Glutamatergic neuron (in vitro differentiated cells): ENCODE measurements around the gene PTH2R. TPM values are rescaled to one million over a fixed set of nuclear protein-coding genes. Genes with fewer than 3 reads are reported as not detected.
"Not testable (repeated sequence)": the region's sequence is repeated elsewhere in the genome, so short reads cannot be mapped to it uniquely, and the experiment has no call there.

Experiments
- DNase-seq: peaks from one replicate; pipeline ENCODE4 v3.0.0; 2022
- H3K27ac Mint-ChIP-seq: one replicate; pipeline ENCODE4 v1.8.0; 2020; ENCODE audit warnings: mild to moderate bottlenecking, mixed read lengths, inconsistent platforms; ENCODE audit not compliant: unreplicated experiment
- H3K27me3 Mint-ChIP-seq: one replicate; pipeline ENCODE4 v1.8.0; 2020; ENCODE audit warnings: mild to moderate bottlenecking, moderate library complexity, mixed read lengths, inconsistent platforms; ENCODE audit not compliant: unreplicated experiment
- H3K36me3 Mint-ChIP-seq: one replicate; pipeline ENCODE4 v1.8.0; 2020; ENCODE audit warnings: mild to moderate bottlenecking, mixed read lengths, inconsistent platforms; ENCODE audit not compliant: unreplicated experiment
- H3K4me1 Mint-ChIP-seq: one replicate; pipeline ENCODE4 v1.8.0; 2020; ENCODE audit warnings: mild to moderate bottlenecking, low read depth, mixed read lengths, inconsistent platforms; ENCODE audit not compliant: unreplicated experiment
- H3K4me3 Mint-ChIP-seq: one replicate; pipeline ENCODE4 v1.8.0; 2020; ENCODE audit warnings: mild to moderate bottlenecking, mixed read lengths, inconsistent platforms; ENCODE audit not compliant: unreplicated experiment
- H3K9me3 Mint-ChIP-seq: one replicate; pipeline ENCODE4 v1.8.0; 2020; ENCODE audit warnings: mild to moderate bottlenecking, moderate library complexity, mixed read lengths, inconsistent platforms; ENCODE audit not compliant: unreplicated experiment
- total RNA-seq: library from RNA; stranded (reverse); fragmentation: NEBNext Ultra II Directional; extraction: Animal tissue kit (Norgen Biotek cat#: 25700); gene quantifications from one replicate; pipeline ENCODE4 v1.2.1, GENCODE V29; 2021; ENCODE audit not compliant: unreplicated experiment
- TF ChIP-seq, protein P1 (sequence below): fragments of 200-600 bp; sonication (generic); IDR thresholded peaks from one replicate; pipeline ENCODE4 v1.5.0; 2021; ENCODE audit not compliant: partially characterized antibody, unreplicated experiment

Gene PTH2R
- total RNA-seq, 1 donor from 2014 or later = not detected

DNA sequence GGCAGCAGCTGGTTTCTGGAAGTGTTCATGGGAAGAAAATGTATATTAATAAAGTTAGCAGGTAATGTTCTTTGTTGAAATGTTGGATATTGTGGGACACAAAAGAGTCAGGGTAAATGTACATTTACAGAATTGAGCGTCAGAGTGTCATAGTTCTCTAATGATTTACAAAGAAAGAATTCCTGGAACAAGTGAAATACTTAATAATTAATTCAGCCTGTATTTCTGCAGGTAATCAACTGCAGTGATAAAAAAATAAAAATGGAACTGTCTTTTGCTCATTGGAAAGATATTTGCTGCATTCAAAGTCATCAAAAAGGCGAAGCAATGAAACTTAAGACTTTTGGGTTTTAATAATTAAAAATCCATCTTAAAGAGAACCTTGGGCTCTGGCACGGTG is 27.4 kb upstream of the PTH2R start:
- Mint-ChIP-seq H3K36me3 (peaks cover 9% of the 10 kb centered on the region), H3K9me3 (no peaks in the 10 kb centered on the region), H3K27ac (no peak overlapping the region), H3K4me1 (no peaks in the 10 kb centered on the region), H3K4me3 (no peak overlapping the region), H3K27me3 (no peaks in the 10 kb centered on the region)
- DNase-seq = no peak
- TF ChIP-seq, protein P1, sequence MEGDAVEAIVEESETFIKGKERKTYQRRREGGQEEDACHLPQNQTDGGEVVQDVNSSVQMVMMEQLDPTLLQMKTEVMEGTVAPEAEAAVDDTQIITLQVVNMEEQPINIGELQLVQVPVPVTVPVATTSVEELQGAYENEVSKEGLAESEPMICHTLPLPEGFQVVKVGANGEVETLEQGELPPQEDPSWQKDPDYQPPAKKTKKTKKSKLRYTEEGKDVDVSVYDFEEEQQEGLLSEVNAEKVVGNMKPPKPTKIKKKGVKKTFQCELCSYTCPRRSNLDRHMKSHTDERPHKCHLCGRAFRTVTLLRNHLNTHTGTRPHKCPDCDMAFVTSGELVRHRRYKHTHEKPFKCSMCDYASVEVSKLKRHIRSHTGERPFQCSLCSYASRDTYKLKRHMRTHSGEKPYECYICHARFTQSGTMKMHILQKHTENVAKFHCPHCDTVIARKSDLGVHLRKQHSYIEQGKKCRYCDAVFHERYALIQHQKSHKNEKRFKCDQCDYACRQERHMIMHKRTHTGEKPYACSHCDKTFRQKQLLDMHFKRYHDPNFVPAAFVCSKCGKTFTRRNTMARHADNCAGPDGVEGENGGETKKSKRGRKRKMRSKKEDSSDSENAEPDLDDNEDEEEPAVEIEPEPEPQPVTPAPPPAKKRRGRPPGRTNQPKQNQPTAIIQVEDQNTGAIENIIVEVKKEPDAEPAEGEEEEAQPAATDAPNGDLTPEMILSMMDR = no peak

DNA sequence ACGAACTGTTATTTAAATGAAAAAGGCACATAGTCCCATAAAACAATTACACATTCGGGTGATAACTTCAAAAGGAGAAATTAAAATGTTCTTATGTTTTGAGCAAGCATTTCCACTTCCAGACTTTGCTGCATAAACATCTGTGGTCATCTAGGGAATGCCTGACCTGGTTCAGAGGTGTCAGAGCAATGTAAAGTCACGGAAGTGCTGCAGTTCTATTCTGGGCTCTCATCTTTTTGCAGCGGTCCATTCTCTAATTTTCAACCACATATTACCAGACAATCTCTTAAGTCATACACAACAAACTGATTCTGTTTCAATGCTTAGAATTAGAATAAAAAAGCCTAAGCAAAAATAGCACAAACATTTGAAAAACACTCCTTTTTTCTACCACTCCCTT is 22.0 kb upstream of the PTH2R start:
- Mint-ChIP-seq H3K27ac (no peak overlapping the region), H3K4me3 (no peak overlapping the region), H3K27me3 (no peaks in the 10 kb centered on the region), H3K9me3 (no peaks in the 10 kb centered on the region), H3K4me1 (no peaks in the 10 kb centered on the region), H3K36me3 (no peaks in the 10 kb centered on the region)
- TF ChIP-seq, protein P1 = no peak
- no peak for DNase-seq

DNA sequence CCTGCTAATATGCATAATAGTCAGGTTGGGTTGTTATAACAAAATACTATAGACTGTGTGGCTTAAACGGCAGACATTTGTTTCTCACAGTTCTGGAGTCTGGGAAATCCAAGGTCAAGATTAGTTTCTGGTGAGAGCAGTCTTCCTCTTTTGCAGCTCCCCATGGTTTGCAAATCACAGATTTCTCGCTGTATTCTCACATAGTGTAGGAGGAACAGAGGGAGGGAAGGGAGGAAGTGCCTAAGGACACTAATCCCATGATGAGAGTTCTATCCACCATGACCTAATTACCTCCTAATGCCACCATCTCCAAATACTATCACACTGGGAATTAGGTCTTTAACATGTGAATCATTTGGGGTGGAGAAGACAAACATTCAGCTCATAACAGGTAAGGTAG is 20.1 kb upstream of the PTH2R start:
- Mint-ChIP-seq H3K4me1 (no peaks in the 10 kb centered on the region), H3K27ac (no peak overlapping the region), H3K27me3 (no peaks in the 10 kb centered on the region), H3K36me3 (no peaks in the 10 kb centered on the region), H3K9me3 (no peaks in the 10 kb centered on the region), H3K4me3 (no peak overlapping the region)
- DNase-seq = no peak
- TF ChIP-seq, protein P1 = no peak

DNA sequence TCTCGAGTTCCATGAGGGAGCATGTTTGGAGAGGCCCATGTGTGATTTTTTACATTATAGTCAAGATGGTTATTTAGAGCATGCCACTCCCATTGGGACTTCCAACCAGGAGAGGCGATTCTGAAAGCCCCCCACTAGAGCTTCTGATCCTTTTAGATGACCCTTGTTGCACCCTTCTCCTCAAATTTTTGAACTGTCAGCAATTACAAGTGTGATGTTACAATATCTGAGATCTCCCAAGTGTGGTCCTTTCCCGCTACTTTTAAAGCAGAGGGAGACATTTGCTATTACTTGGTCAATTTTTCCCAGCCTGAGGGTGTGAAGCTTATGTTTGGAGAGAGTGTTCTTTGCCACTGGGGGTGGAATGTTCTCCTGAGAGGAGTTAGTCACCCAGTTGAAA is 16.7 kb upstream of the PTH2R start:
- Mint-ChIP-seq H3K36me3 (peaks cover under 1% of the 10 kb centered on the region), H3K4me1 (no peaks in the 10 kb centered on the region), H3K27ac (no peak overlapping the region), H3K9me3 (peaks cover 2% of the 10 kb centered on the region), H3K4me3 (no peak overlapping the region), H3K27me3 (no peaks in the 10 kb centered on the region)
- no peak for DNase-seq
- TF ChIP-seq, protein P1 = no peak

DNA sequence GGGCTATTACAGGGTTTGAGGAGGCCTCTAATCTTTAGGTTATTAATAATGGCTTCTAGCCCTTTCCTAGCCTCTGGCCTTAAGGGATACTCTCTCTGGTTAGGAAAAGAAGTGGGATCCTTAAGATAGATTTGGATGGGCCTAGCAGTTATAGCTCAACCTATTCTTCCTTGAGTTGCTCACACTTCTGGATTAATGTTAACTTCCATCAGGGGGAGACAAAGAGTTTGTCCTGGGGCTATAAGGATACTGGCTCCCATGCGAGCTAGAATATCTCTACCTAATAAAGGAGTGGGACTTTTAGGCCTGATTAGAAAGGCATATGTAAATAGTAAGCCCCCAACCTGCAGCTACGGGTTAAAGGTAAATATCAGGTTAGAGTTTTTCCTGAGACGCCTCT is 14.3 kb upstream of the PTH2R start:
- DNase-seq = no peak
- Mint-ChIP-seq H3K4me3 (no peak overlapping the region), H3K9me3 (peaks cover 4% of the 10 kb centered on the region), H3K4me1 (no peaks in the 10 kb centered on the region), H3K27ac (no peak overlapping the region), H3K36me3 (peaks cover 7% of the 10 kb centered on the region), H3K27me3 (no peaks in the 10 kb centered on the region)
- TF ChIP-seq, protein P1 = no peak

DNA sequence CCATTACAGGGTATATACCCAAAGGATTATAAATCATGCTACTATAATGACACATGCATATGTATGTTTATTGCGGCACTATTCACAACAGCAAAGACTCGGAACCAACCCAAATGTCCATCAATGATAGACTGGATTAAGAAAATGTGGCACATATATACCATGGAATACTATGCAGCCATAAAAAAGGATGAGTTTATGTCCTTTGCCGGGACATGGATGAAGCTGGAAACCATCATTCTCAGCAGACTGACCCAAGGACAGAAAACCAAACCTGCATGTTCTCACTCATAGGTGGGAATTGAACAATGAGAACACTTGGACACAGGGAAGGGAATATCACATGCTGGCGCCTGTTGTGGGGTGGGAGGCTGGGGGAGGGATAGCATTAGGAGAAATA is 9.8 kb upstream of the PTH2R start:
- H3K36me3 Mint-ChIP-seq, H3K4me1 Mint-ChIP-seq, H3K27me3 Mint-ChIP-seq, DNase-seq, H3K9me3 Mint-ChIP-seq, H3K27ac Mint-ChIP-seq, H3K4me3 Mint-ChIP-seq: not testable (repeated sequence)
